NCI-H146 treated with DMSO at 0.1 percent for 48 hours (cell line): ENCODE measurements around the gene ANXA9.
A peak's percentile ranks its signal among the peaks of the same experiment; 100 is the strongest.

Experiments used
- DNase-seq: peaks from one replicate; lab custom pipeline; 2025; ENCODE audit not compliant: unreplicated experiment; lab: John Stamatoyannopoulos, UW

ANXA9 gene

GRCh38 chr1:151003180-151003579, 21.1 kb downstream of the ANXA9 start:
- no peak for DNase-seq

- peak; percentile 24 for DNase-seq
Measured at GRCh38 chr1:151005729-151006319, 23.7 kb downstream of the ANXA9 start.

- DNase-seq = peak; percentile 87
Measured at GRCh38 chr1:151006327-151007052, 24.4 kb downstream of the ANXA9 start, which contains the start of gene MINDY1. Gene MINDY1, minus strand, starts transcription at chr1:151006902. Its CDS starts 4,285 bp downstream, at chr1:151002617.

- no peak for DNase-seq
Measured at GRCh38 chr1:151007853-151008243, 25.8 kb downstream of the ANXA9 start.

- DNase-seq = peak; percentile 77
Measured at GRCh38 chr1:151008244-151009205, 26.4 kb downstream of the ANXA9 start, which contains the start of gene PRUNE1. Gene PRUNE1, plus strand, starts transcription at chr1:151008449. Its CDS starts 184 bp downstream, at chr1:151008633.

- no peak for DNase-seq
Measured at GRCh38 chr1:151009206-151009587, 27.1 kb downstream of the ANXA9 start.

- no peak for DNase-seq
Measured at GRCh38 chr1:151009674-151010345, 27.7 kb downstream of the ANXA9 start.

- no peak for DNase-seq
Measured at GRCh38 chr1:151010346-151010726, 28.2 kb downstream of the ANXA9 start.

- DNase-seq = no peak
Measured at GRCh38 chr1:151011154-151011850, 29.2 kb downstream of the ANXA9 start.

GRCh38 chr1:151012684-151013471, 30.8 kb downstream of the ANXA9 start:
- DNase-seq = no peak

- DNase-seq = no peak
Measured at GRCh38 chr1:151013518-151013917, 31.4 kb downstream of the ANXA9 start.

GRCh38 chr1:151024540-151025146, 42.6 kb downstream of the ANXA9 start:
- peak; percentile 52 for DNase-seq

GRCh38 chr1:151026460-151026859, 44.4 kb downstream of the ANXA9 start:
- DNase-seq = no peak

GRCh38 chr1:151032164-151032563, 50.1 kb downstream of the ANXA9 start:
- no peak for DNase-seq

GRCh38 chr1:151035167-151035566, 53.1 kb downstream of the ANXA9 start:
- DNase-seq = no peak

- DNase-seq = no peak
Measured at GRCh38 chr1:151036356-151036755, 54.3 kb downstream of the ANXA9 start, which contains the start of gene BNIPL. Gene BNIPL, plus strand, starts transcription at chr1:151036586. Its CDS starts 140 bp downstream, at chr1:151036726.

- DNase-seq = no peak
Measured at GRCh38 chr1:151037032-151037431, 54.9 kb downstream of the ANXA9 start.

- DNase-seq = no peak
Measured at GRCh38 chr1:151039521-151039920, 57.4 kb downstream of the ANXA9 start.

GRCh38 chr1:151043163-151043562, 61.1 kb downstream of the ANXA9 start:
- DNase-seq = no peak
